HepG2 (cell line): ENCODE results near the gene ST8SIA4. TPM values are rescaled to one million over a fixed set of nuclear protein-coding genes. Genes with fewer than 3 reads are reported as not detected.

ENCODE experiments used
- ATAC-seq: fragments of 200-7000 bp; cut with Tn5 transposase; 3 replicates; pipeline ENCODE4 v1.9.1; 2020; ENCODE audit warnings: mild to moderate bottlenecking, moderate library complexity
- BruUV-seq: library from RNA; stranded (reverse); fragments of 400-500 nt; replicated peaks from 2 replicates; lab custom pipeline; 2021; lab: Mats Ljungman, UMichigan
- CTCF ChIA-PET: fragments of 300-600 bp; formaldehyde crosslinking; extraction: SDS; loops from one replicate; lab custom pipeline; 2021; ENCODE audit warnings: low total read pairs, inconsistent platforms, low intra/inter-chr PET ratio; lab: Yijun Ruan, JAX
- POLR2A ChIA-PET: fragments of 350-600 bp; sonication (Branson Sonifier 250); formaldehyde crosslinking; loops from one replicate; lab custom pipeline; 2020; ENCODE audit warnings: antibody characterized with exemption, inconsistent platforms; lab: Yijun Ruan, JAX
- DNase-seq: peaks from one replicate; pipeline ENCODE4 v3.0.0-alpha.2; 2015; ENCODE audit warnings: low spot score
- FAIRE-seq: peaks from 3 replicates; lab custom pipeline; 2011; peaks lifted over from hg19 to GRCh38; lab: Jason Lieb, UNC
- H2AFZ ChIP-seq: one replicate; pipeline ENCODE4 v1.6.1; 2011; ENCODE audit warnings: low read length, inconsistent platforms
- H3K27ac ChIP-seq: fragments of 300-600 bp; 3 replicates; pipeline ENCODE4 v1.8.0; 2011; ENCODE audit warnings: mixed run types, mild to moderate bottlenecking, mixed read lengths, low read length, inconsistent platforms; ENCODE audit not compliant: insufficient read depth; ENCODE audit errors: extremely low read length
- H3K27me3 ChIP-seq, 2 experiments: fragments of 200-600 bp in 1 of 2; 2 replicates in 1 of 2; 3 replicates in 1 of 2; pipeline versions ENCODE4 v1.6.0 to v1.8.0; 2011; ENCODE audit warnings: low read length in 2 of 2, mild to moderate bottlenecking in 2 of 2, moderate library complexity in 2 of 2, inconsistent platforms in 1 of 2; ENCODE audit not compliant: insufficient read depth in 2 of 2, control insufficient read depth in 1 of 2
- H3K36me3 ChIP-seq, 2 experiments: fragments of 200-600 bp in 1 of 2; replicated peaks in 1 of 2; 2 replicates in 1 of 2; 3 replicates in 1 of 2; pipeline versions ENCODE4 v1.5.1 to v1.8.0; 2011; ENCODE audit warnings: low read length in 2 of 2, inconsistent platforms in 1 of 2; ENCODE audit not compliant: insufficient read depth in 2 of 2, control insufficient read depth in 1 of 2
- H3K4me1 ChIP-seq: 2 replicates; pipeline ENCODE4 v1.5.1; 2012; ENCODE audit warnings: low read length, inconsistent platforms; ENCODE audit not compliant: insufficient read depth
- H3K4me2 ChIP-seq: 2 replicates; pipeline ENCODE4 v1.6.0; 2011; ENCODE audit warnings: low read depth, low read length, inconsistent platforms
- H3K4me3 ChIP-seq, 3 experiments: fragments of 200-600 bp in 1 of 3; sonication (generic), shearing (Covaris generic) in 1 of 3; replicated peaks in 1 of 3; 2 replicates each; pipeline ENCODE4 v1.5.1; 2011 to 2016; ENCODE audit warnings: low read length in 3 of 3, inconsistent platforms in 2 of 3, low read depth in 2 of 3, mild to moderate bottlenecking in 2 of 3, control low read depth in 1 of 3, mixed read lengths in 1 of 3; ENCODE audit not compliant: insufficient read depth in 1 of 3
- H3K79me2 ChIP-seq: one replicate; pipeline ENCODE4 v1.6.1; 2011; ENCODE audit warnings: low read length, inconsistent platforms; ENCODE audit not compliant: insufficient read depth
- H3K9ac ChIP-seq: 2 replicates; pipeline ENCODE4 v1.6.0; 2011; ENCODE audit warnings: mild to moderate bottlenecking, low read depth, low read length, inconsistent platforms; ENCODE audit not compliant: insufficient read depth
- H3K9me3 ChIP-seq: 2 replicates; pipeline ENCODE4 v1.5.1; 2012; ENCODE audit warnings: mild to moderate bottlenecking, low read length
- H4K20me1 ChIP-seq: 2 replicates; pipeline ENCODE4 v1.6.0; 2011; ENCODE audit warnings: inconsistent platforms, mild to moderate bottlenecking, low read length, moderate library complexity; ENCODE audit not compliant: insufficient read depth
- ADNP ChIP-seq: sonication (generic); formaldehyde crosslinking; IDR thresholded peaks from 2 replicates; pipeline ENCODE4 v1.4.0; 2020; ENCODE audit warnings: missing genetic modification reagents
- ARNT ChIP-seq: fragments of 450-650 bp; IDR thresholded peaks from 2 replicates; pipeline ENCODE4 v1.6.1; 2017
- DNMT1 ChIP-seq: sonication (generic); formaldehyde crosslinking; IDR thresholded peaks from 2 replicates; pipeline ENCODE4 v1.5.1; 2020; ENCODE audit warnings: mild to moderate bottlenecking, missing genetic modification reagents
- FLYWCH1 ChIP-seq: sonication (generic); formaldehyde crosslinking; IDR thresholded peaks from 2 replicates; pipeline ENCODE4 v1.8.1; 2023; ENCODE audit warnings: mild to moderate bottlenecking, missing genetic modification reagents
- FOSL1 ChIP-seq: sonication (generic); formaldehyde crosslinking; IDR thresholded peaks from 2 replicates; pipeline ENCODE4 v1.9.0; 2021; ENCODE audit warnings: missing genetic modification reagents, borderline replicate concordance
- GLI4 ChIP-seq: sonication (generic); formaldehyde crosslinking; IDR thresholded peaks from 2 replicates; pipeline ENCODE4 v1.5.1; 2020; ENCODE audit warnings: missing genetic modification reagents, mild to moderate bottlenecking, moderate library complexity, borderline replicate concordance
- IKZF1 ChIP-seq: fragments of 450-650 bp; IDR thresholded peaks from 2 replicates; pipeline ENCODE4 v1.7.1; 2016
- JUN ChIP-seq: sonication (generic); formaldehyde crosslinking; IDR thresholded peaks from 2 replicates; pipeline ENCODE4 v1.4.0; 2020; ENCODE audit warnings: mild to moderate bottlenecking, missing genetic modification reagents
- MIER2 ChIP-seq: IDR thresholded peaks from 2 replicates; pipeline ENCODE4 v1.6.1; 2016; ENCODE audit warnings: missing biosample characterization, missing genetic modification reagents
- RORA ChIP-seq: sonication (generic); formaldehyde crosslinking; IDR thresholded peaks from 2 replicates; pipeline ENCODE4 v1.5.0; 2020; ENCODE audit warnings: mild to moderate bottlenecking, missing genetic modification reagents, moderate library complexity
- RXRB ChIP-seq: IDR thresholded peaks from 2 replicates; pipeline ENCODE4 v1.6.1; 2016; ENCODE audit warnings: borderline replicate concordance, missing genetic modification reagents, missing compliant biosample characterization
- TRIM24 ChIP-seq: sonication (generic); formaldehyde crosslinking; IDR thresholded peaks from 2 replicates; pipeline ENCODE4 v1.8.0; 2022; ENCODE audit warnings: mild to moderate bottlenecking, missing genetic modification reagents
- ZFAT ChIP-seq: sonication (generic); formaldehyde crosslinking; conservative IDR thresholded peaks from 2 replicates; pipeline ENCODE4 v1.8.1; 2023; ENCODE audit warnings: missing genetic modification reagents, inconsistent platforms
- ZNF367 ChIP-seq: sonication (generic); formaldehyde crosslinking; IDR thresholded peaks from 2 replicates; pipeline ENCODE4 v1.4.0; 2020; ENCODE audit warnings: missing genetic modification reagents, borderline replicate concordance
- ZNF703 ChIP-seq: sonication (generic); formaldehyde crosslinking; IDR thresholded peaks from 2 replicates; pipeline ENCODE4 v1.5.1; 2020; ENCODE audit warnings: missing genetic modification reagents, mild to moderate bottlenecking, moderate library complexity, borderline replicate concordance
- ZNF724P ChIP-seq: sonication (generic); formaldehyde crosslinking; IDR thresholded peaks from 2 replicates; pipeline ENCODE4 v1.8.0; 2022; ENCODE audit warnings: missing genetic modification reagents, borderline replicate concordance
- ZNF773 ChIP-seq: sonication (generic); formaldehyde crosslinking; IDR thresholded peaks from 2 replicates; pipeline ENCODE4 v1.4.0; 2020; ENCODE audit warnings: missing genetic modification reagents, borderline replicate concordance
- WGBS: methylation state at CpG from one replicate; pipeline ENCODE4 v1.1.6; 2017; ENCODE audit warnings: low lambda C conversion rate; 5-methylcytosine and 5-hydroxymethylcytosine counted together
- in situ Hi-C: cut with HindIII; loops from 2 replicates; pipeline ENCODE4 v1.10.0; 2017; ENCODE audit warnings: low pct_unique_long_range_greater_than_20kb; ENCODE audit not compliant: extremely low pct_ligation_motif_present
- intact Hi-C: fragments of 100-400 bp; cut with micrococcal nuclease; formaldehyde crosslinking; loops from one replicate; pipeline ENCODE4 v1.10.0; 2022; ENCODE audit not compliant: unreplicated experiment
- polyA plus RNA-seq, 8 experiments: library from polyadenylated mRNA; depleted of rRNA in 3 of 8; stranded (reverse) in 7 of 8; unstranded in 1 of 8; fragments of >200 nt; fragmentation: Illumina TruSeq in 4 of 8; extraction: Trizol in 4 of 8; gene quantifications; 2 replicates each; pipeline versions ENCODE4 v1.2.1 to v1.2.3, GENCODE V29; 2011 to 2016; ENCODE audit warnings: low read depth in 4 of 8, missing spikeins in 1 of 8, mixed read lengths in 1 of 8; ENCODE audit not compliant: insufficient read depth in 1 of 8
- total RNA-seq, 5 experiments: library from RNA; depleted of rRNA; stranded (reverse); fragments of >200 nt; fragmentation: Illumina TruSeq; extraction: Trizol; gene quantifications; 2 replicates each; pipeline ENCODE4 v1.2.3, GENCODE V29; 2016; ENCODE audit warnings: low read depth in 1 of 5
- TF ChIP-seq, protein P1 (sequence below): sonication (generic); formaldehyde crosslinking; IDR thresholded peaks from 2 replicates; pipeline ENCODE4 v1.4.0; 2020; ENCODE audit warnings: mild to moderate bottlenecking, missing genetic modification reagents
- TF ChIP-seq, protein P2 (sequence below): IDR thresholded peaks from 2 replicates; pipeline ENCODE4 v1.6.1; 2012; ENCODE audit warnings: low read depth, low read length, improper control_type of control experiment
- TF ChIP-seq, protein P3 (sequence below): sonication (generic); formaldehyde crosslinking; IDR thresholded peaks from 2 replicates; pipeline ENCODE4 v1.8.0; 2022; ENCODE audit warnings: mild to moderate bottlenecking, missing genetic modification reagents, moderate library complexity

ST8SIA4 gene
- total and polyA plus RNA-seq, 2 of the 13 experiments (the other 11 are each of a cell fraction or from before 2014, with no cell fraction given): not detected

DNA sequence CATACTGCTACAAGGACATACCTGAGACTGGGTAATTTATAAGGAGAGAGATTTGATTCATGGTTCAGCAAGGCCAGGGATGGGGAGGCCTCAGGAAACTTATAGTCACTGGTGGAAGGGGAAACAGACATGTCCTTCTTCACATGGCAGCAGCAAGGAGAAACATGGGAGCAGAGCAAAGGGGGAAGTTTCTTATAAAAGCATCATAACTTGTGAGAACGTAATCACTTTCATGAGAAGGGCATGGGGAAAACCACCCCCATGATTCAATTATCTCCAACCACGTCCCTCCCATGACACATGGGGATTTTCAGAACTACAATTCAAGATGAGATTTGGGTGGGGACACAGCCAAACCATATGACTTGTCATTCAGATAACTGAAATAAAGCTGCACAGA lies 100.9 kb downstream of the ST8SIA4 start:
- H3K4me2 ChIP-seq: no peak overlapping the region
- no peaks in the 10 kb centered on the region for H3K36me3 ChIP-seq
- H3K4me1 ChIP-seq: no peaks in the 10 kb centered on the region
- in situ Hi-C loops: no loop called here
- H3K9me3 ChIP-seq: no peaks in the 10 kb centered on the region
- H3K27ac ChIP-seq: no peak overlapping the region
- H3K9ac ChIP-seq: no peak overlapping the region
- intact Hi-C loops: no loop called here
- no peak for DNase-seq
- H3K4me3 ChIP-seq: no peak overlapping the region
- ChIA-PET POLR2A (no interaction called here), CTCF (no interaction called here)
- H4K20me1 ChIP-seq: no peaks in the 10 kb centered on the region
- H2AFZ ChIP-seq: no peak overlapping the region
- no peak for FAIRE-seq
- ATAC-seq: no peak
- TF ChIP-seq GLI4 (no peak), ADNP (CRISPR knock-in tag) (no peak), ZNF367 (CRISPR knock-in tag) (no peak), TRIM24 (CRISPR knock-in tag) (no peak), ZNF773 (CRISPR knock-in tag) (no peak), FOSL1 (CRISPR knock-in tag) (no peak), RXRB (CRISPR knock-in tag) (no peak), ARNT (no peak), RORA (CRISPR knock-in tag) (no peak), IKZF1 (no peak), MIER2 (CRISPR knock-in tag) (no peak), JUN (no peak), ZNF724P (CRISPR knock-in tag) (no peak), DNMT1 (CRISPR knock-in tag) (no peak), ZNF703 (CRISPR knock-in tag) (no peak), FLYWCH1 (CRISPR knock-in tag) (no peak), ZFAT (CRISPR knock-in tag) (no peak)
- TF ChIP-seq, protein P1, sequence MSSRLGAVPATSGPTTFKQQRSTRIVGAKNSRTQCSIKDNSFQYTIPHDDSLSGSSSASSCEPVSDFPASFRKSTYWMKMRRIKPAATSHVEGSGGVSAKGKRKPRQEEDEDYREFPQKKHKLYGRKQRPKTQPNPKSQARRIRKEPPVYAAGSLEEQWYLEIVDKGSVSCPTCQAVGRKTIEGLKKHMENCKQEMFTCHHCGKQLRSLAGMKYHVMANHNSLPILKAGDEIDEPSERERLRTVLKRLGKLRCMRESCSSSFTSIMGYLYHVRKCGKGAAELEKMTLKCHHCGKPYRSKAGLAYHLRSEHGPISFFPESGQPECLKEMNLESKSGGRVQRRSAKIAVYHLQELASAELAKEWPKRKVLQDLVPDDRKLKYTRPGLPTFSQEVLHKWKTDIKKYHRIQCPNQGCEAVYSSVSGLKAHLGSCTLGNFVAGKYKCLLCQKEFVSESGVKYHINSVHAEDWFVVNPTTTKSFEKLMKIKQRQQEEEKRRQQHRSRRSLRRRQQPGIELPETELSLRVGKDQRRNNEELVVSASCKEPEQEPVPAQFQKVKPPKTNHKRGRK (CRISPR knock-in tag): no peak
- TF ChIP-seq, protein P2, sequence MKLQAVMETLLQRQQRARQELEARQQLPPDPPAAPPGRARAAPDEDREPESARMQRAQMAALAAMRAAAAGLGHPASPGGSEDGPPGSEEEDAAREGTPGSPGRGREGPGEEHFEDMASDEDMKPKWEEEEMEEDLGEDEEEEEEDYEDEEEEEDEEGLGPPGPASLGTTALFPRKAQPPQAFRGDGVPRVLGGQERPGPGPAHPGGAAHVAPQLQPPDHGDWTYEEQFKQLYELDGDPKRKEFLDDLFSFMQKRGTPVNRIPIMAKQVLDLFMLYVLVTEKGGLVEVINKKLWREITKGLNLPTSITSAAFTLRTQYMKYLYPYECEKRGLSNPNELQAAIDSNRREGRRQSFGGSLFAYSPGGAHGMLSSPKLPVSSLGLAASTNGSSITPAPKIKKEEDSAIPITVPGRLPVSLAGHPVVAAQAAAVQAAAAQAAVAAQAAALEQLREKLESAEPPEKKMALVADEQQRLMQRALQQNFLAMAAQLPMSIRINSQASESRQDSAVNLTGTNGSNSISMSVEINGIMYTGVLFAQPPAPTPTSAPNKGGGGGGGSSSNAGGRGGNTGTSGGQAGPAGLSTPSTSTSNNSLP: no peak
- TF ChIP-seq, protein P3, sequence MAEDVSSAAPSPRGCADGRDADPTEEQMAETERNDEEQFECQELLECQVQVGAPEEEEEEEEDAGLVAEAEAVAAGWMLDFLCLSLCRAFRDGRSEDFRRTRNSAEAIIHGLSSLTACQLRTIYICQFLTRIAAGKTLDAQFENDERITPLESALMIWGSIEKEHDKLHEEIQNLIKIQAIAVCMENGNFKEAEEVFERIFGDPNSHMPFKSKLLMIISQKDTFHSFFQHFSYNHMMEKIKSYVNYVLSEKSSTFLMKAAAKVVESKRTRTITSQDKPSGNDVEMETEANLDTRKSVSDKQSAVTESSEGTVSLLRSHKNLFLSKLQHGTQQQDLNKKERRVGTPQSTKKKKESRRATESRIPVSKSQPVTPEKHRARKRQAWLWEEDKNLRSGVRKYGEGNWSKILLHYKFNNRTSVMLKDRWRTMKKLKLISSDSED (CRISPR knock-in tag): no peak
- no peaks in the 10 kb centered on the region for H3K79me2 ChIP-seq
- no TSS peak for BruUV-seq
- no peaks in the 10 kb centered on the region for H3K27me3 ChIP-seq
- 0% methylated on average over 2 of the region's 2 CpGs for WGBS
